C4-2B (cell line): ENCODE results near the gene RAB24.

Experiments used
- CTCF ChIP-seq: fragments of 450-650 bp; conservative IDR thresholded peaks from 2 replicates; pipeline ENCODE4 v1.5.1; 2017; ENCODE audit warnings: mild to moderate bottlenecking
- ZFX ChIP-seq: fragments of 450-650 bp; IDR thresholded peaks from 2 replicates; pipeline ENCODE4 v1.6.1; 2017

GRCh38 chr5:177336112-177336511, 32.6 kb upstream of the RAB24 start:
- TF ChIP-seq CTCF = no peak
- TF ChIP-seq ZFX = no peak
